BE2C (cell line): Measurements from ENCODE around the gene ZNRF1.

Experiments
- DNase-seq: peaks from one replicate; pipeline ENCODE4 v3.0.0-alpha.2; 2020
- H3K27me3 ChIP-seq: fragments of 250-450 bp; sonication (Bioruptor Pico); 2 replicates; pipeline ENCODE4 v1.5.1; 2020; ENCODE audit warnings: mild to moderate bottlenecking
- H3K36me3 ChIP-seq: fragments of 250-450 bp; sonication (Bioruptor Pico); 2 replicates; pipeline ENCODE4 v1.5.1; 2020; ENCODE audit warnings: mild to moderate bottlenecking
- H3K4me1 ChIP-seq: fragments of 250-450 bp; sonication (Bioruptor Pico); 2 replicates; pipeline ENCODE4 v1.5.1; 2020
- H3K4me3 ChIP-seq: 2 replicates; pipeline ENCODE4 v1.5.1; 2011; ENCODE audit warnings: low read depth, low read length
- H3K9me3 ChIP-seq: fragments of 250-450 bp; sonication (Bioruptor Pico); 2 replicates; pipeline ENCODE4 v1.5.1; 2020
- TF ChIP-seq, protein P1 (sequence below): IDR thresholded peaks from 2 replicates; pipeline ENCODE4 v1.5.1; 2012; ENCODE audit warnings: mild to moderate bottlenecking, low read depth, low read length

Gene ZNRF1

DNA sequence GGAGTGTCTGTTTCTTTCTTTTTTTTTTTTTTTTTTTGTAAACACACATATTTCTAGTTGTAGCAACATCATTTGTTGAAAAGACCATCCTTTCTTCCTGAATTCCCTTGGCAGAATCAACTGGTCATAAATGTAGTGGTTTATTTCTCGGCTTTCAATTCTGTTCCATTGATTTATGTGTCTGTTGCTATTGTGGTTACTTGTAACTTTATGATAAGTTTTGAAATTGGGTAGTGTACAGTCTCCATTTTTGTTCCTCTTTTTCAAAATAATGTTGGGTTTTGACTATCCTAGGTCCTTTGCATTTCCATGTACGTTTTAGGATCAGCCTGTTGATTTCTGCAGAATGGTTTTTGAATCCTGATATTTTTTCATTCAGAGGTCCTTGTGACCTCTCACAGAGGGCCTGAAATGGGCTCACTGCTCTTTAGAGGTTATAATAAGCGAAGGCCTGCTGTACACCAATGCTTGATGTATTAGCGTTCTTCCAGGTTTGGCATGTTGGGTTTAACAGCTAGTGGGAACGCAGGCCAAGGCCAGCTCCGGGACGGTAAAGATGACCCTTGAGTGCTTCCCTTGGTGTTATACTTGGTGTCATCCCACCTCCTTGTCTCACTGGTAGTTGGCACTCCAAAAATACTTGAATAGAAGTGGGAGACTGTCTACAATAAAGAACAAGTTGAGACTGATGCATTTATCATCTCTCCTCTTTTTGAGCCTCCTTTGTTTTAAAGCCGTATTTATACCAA, 43.8 kb downstream of the ZNRF1 start:
- DNase-seq: no peak
- no peak overlapping the region for H3K4me3 ChIP-seq
- H3K36me3 ChIP-seq: no peaks in the 10 kb centered on the region
- H3K4me1 ChIP-seq: peaks cover 8% of the 10 kb centered on the region
- H3K9me3 ChIP-seq: no peaks in the 10 kb centered on the region
- no peaks in the 10 kb centered on the region for H3K27me3 ChIP-seq
- TF ChIP-seq, protein P1, sequence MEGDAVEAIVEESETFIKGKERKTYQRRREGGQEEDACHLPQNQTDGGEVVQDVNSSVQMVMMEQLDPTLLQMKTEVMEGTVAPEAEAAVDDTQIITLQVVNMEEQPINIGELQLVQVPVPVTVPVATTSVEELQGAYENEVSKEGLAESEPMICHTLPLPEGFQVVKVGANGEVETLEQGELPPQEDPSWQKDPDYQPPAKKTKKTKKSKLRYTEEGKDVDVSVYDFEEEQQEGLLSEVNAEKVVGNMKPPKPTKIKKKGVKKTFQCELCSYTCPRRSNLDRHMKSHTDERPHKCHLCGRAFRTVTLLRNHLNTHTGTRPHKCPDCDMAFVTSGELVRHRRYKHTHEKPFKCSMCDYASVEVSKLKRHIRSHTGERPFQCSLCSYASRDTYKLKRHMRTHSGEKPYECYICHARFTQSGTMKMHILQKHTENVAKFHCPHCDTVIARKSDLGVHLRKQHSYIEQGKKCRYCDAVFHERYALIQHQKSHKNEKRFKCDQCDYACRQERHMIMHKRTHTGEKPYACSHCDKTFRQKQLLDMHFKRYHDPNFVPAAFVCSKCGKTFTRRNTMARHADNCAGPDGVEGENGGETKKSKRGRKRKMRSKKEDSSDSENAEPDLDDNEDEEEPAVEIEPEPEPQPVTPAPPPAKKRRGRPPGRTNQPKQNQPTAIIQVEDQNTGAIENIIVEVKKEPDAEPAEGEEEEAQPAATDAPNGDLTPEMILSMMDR: no peak

DNA sequence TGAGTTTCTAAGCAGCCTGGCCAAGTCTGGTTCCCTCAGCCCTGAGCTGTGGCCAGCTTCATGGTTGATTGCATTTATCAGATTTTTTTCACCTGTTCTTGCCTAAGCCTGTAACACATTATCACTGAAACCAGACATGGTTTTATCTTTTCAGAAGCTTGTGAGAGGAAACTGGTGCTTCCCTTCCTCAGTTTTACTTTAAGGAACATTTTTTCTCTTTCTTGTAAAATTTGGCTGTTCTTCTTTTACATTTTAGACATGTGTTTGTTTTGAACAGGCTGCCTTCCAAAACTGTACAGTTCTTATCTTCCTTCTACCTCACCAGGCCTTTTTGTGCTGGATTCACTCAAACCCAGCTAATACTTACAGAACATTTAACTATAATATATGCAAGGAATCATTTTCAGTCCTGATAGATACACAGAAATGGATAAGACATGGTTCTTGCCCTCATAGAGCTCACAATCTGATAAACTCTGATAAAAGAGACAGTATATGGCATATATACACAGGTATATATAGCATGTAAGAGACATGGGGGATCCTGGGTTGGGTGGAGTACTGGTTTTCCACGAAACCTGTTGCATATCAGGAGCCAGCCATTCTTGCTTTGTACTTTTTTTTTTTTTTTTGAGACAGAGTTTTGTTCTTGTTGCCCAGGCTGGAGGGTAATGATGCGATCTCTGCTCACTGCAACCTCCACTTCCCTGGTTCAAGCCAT, 44.5 kb downstream of the ZNRF1 start:
- H3K36me3 ChIP-seq: no peaks in the 10 kb centered on the region
- TF ChIP-seq, protein P1: no peak
- H3K4me1 ChIP-seq: peaks cover 8% of the 10 kb centered on the region
- H3K27me3 ChIP-seq: no peaks in the 10 kb centered on the region
- DNase-seq: peak; percentile 34
- no peaks in the 10 kb centered on the region for H3K9me3 ChIP-seq
- no peak overlapping the region for H3K4me3 ChIP-seq

DNA sequence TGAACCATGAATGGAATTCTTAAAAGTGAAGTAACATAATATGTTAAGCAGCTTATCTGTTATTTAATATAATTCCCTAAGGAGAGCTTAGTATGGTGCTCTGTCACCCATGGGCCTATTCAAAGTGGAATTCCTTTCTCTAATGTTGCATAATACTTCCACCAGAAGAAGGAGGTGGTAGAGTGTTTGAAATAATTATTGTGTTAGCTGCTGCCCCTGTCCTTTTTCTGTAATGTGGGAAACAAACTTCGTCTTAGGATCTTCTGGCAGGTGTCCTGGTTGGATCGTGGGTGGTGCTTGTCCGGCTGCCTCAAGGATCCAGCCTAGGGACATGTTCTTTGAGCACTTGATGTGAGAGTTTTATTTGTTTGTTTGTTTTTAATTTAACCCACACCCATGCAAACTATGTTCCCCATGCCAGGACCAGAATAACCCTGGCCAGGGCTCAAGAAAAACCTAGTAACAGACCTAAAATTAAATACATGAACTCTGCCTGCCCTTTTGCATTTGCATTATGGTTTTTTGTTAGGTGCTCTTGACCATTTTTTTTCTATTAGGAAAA, 46.1 kb downstream of the ZNRF1 start:
- H3K4me1 ChIP-seq: peaks cover 8% of the 10 kb centered on the region
- H3K36me3 ChIP-seq: no peaks in the 10 kb centered on the region
- H3K27me3 ChIP-seq: no peaks in the 10 kb centered on the region
- H3K4me3 ChIP-seq: no peak overlapping the region
- H3K9me3 ChIP-seq: no peaks in the 10 kb centered on the region
- DNase-seq: no peak
- TF ChIP-seq, protein P1: no peak

DNA sequence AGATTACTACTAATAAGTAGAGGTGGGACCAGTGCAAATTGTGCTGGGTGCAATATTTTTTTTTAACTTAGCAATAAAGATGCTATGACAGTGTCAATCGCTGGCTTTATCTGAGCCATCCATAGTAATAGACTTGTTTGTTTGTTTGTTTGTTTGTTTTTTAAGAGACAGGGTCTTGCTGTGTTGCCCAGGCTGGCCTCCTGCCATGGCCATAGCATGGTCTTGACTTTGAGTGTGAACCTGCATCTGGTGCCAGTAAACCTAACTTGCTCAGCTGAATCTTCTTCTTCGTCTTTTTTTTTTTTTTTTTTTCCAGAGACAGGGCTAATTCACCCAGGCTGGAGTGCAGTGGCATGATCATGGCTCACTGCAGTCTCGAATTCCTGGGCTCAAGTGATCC, 46.6 kb downstream of the ZNRF1 start:
- no peaks in the 10 kb centered on the region for H3K27me3 ChIP-seq
- DNase-seq: no peak
- no peak overlapping the region for H3K4me3 ChIP-seq
- peaks cover 8% of the 10 kb centered on the region for H3K4me1 ChIP-seq
- H3K9me3 ChIP-seq: no peaks in the 10 kb centered on the region
- H3K36me3 ChIP-seq: no peaks in the 10 kb centered on the region
- TF ChIP-seq, protein P1: no peak

DNA sequence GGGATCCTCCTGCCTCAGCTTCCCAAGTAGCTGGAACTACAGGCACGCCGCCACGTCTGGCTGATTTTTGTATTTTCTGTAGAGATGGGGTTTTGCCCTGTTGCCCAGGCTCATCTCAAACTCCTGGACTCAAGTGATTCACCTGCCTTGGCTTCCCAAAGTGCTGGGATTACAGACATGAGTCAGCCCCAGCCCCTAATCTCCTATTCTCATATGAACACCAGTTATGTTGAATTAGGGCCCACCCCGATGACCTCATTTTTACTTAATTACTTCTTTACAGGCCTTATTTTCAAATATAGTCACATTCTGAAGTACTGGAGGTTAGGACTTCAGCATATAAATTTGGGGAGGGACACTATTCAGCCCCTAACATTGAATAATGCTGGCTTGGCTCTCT, 49.2 kb downstream of the ZNRF1 start:
- no peak for DNase-seq
- Histone ChIP-seq H3K9me3 (no peaks in the 10 kb centered on the region), H3K27me3 (no peaks in the 10 kb centered on the region), H3K36me3 (no peaks in the 10 kb centered on the region), H3K4me1 (peaks cover 5% of the 10 kb centered on the region; the same call in 1 of the 2 replicates), H3K4me3 (no peak overlapping the region)
- TF ChIP-seq, protein P1: no peak

DNA sequence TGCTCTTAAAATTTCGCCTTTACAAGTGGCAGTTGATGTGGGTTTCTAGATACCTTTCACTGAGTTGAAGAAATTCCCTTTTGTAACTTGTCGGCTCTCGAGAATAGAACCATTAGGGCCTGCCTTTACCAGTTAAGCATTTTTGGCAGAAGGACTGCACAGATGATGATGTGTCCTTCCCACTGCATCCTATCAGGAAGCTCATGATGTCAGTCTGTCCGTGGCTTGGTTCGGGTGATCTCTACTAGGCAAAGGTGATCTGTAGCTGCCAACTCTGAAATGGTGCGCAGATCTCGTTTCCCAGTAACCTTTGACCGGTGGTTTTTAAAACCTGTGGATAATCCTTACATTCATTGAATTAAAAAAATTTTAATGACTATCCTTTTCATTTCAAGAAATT, 49.7 kb downstream of the ZNRF1 start:
- no peaks in the 10 kb centered on the region for H3K27me3 ChIP-seq
- TF ChIP-seq, protein P1: no peak
- H3K36me3 ChIP-seq: no peaks in the 10 kb centered on the region
- H3K4me1 ChIP-seq: 0 out of 2 replicates have a peak, but pooled peaks cover 2% of the 10 kb centered on the region
- H3K4me3 ChIP-seq: no peak overlapping the region
- no peak for DNase-seq
- H3K9me3 ChIP-seq: no peaks in the 10 kb centered on the region
